ENCODE results near the gene PFKFB4. TPM values are rescaled to one million over a fixed set of nuclear protein-coding genes. Genes with fewer than 3 reads are reported as not detected.

Gene PFKFB4
- total RNA-seq, 2 experiments from 2014 or later, result 90.8 to 94.0 TPM

DNA sequence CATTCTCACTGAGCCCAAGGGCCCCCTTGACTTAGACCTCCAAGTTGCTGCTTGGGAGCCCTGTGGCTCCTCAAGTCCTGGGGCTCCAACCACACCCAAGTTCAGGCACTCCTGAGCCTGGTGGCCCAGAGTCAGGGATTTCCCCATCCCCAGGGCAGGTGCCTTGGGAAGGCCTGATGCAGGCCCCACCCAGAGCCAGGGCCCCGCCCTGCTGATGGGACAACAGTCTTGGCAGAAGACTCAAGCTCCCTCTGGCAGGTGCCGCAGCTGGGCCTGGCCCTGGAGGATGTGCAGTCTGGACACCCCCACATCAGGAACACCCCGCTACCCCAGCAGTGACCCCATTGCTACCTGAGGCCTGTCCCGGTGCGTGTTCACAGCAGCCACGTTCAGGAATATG, 35.0 kb downstream of the PFKFB4 start:
- Mint-ChIP-seq H3K36me3 (ENCODE audit: low read depth) (peaks cover 11% of the 10 kb centered on the region), H3K4me3 (no peak overlapping the region), H3K4me1 (ENCODE audit: low read depth) (peaks cover 23% of the 10 kb centered on the region), H3K27ac (no peak overlapping the region), H3K9me3 (no peaks in the 10 kb centered on the region), H3K27me3 (no peaks in the 10 kb centered on the region)
- no peak for ATAC-seq
- ChIA-PET POLR2A (interaction anchor here (1.5 kb wide), 1 partner anchor 55 kb away, joined by 3 read pairs; no protein-coding TSS in a partner anchor), CTCF (no interaction called here)
- no peak for DNase-seq
- intact Hi-C loops (cut with micrococcal nuclease), result no loop called here
- TF ChIP-seq, protein P1, sequence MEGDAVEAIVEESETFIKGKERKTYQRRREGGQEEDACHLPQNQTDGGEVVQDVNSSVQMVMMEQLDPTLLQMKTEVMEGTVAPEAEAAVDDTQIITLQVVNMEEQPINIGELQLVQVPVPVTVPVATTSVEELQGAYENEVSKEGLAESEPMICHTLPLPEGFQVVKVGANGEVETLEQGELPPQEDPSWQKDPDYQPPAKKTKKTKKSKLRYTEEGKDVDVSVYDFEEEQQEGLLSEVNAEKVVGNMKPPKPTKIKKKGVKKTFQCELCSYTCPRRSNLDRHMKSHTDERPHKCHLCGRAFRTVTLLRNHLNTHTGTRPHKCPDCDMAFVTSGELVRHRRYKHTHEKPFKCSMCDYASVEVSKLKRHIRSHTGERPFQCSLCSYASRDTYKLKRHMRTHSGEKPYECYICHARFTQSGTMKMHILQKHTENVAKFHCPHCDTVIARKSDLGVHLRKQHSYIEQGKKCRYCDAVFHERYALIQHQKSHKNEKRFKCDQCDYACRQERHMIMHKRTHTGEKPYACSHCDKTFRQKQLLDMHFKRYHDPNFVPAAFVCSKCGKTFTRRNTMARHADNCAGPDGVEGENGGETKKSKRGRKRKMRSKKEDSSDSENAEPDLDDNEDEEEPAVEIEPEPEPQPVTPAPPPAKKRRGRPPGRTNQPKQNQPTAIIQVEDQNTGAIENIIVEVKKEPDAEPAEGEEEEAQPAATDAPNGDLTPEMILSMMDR (IDR thresholded peaks at IDR 0.05), result no peak

DNA sequence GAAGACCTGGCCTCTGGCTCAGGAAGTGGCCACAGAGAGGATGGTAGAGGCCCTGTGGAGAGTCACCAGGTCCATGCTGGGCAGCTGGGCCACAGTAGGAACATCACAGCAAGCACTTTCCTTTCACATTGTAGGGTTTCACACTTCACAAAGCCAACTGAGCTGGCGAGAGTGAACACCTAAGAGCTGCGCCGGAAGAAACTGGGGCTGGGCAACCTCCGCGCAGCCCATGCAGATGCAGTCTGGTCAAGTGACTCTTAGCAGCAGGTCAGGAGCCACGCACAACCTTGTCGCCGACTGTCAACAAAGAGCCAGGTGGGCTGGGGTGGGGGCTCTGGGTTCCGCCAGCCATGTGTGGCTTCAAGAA, 37.3 kb downstream of the PFKFB4 start:
- ATAC-seq (no peak), DNase-seq (no peak)
- CTCF ChIA-PET, result interaction anchor here (1.0 to 1.1 kb wide), 2 partner anchors 18 to 83 kb away, joined by 3 to 6 read pairs; no protein-coding TSS in a partner anchor
- H3K9me3 Mint-ChIP-seq, result no peaks in the 10 kb centered on the region
- peaks cover 5% of the 10 kb centered on the region for H3K36me3 Mint-ChIP-seq (ENCODE audit: low read depth)
- intact Hi-C loops (cut with micrococcal nuclease), result no loop called here
- H3K27me3 Mint-ChIP-seq, result no peaks in the 10 kb centered on the region
- peaks cover 44% of the 10 kb centered on the region for H3K4me1 Mint-ChIP-seq (ENCODE audit: low read depth)
- POLR2A ChIA-PET, result interaction anchor here (1.2 kb wide), 1 partner anchor 47 kb away, joined by 5 read pairs; no protein-coding TSS in a partner anchor
- H3K27ac Mint-ChIP-seq, result no peak overlapping the region
- TF ChIP-seq, protein P1 (IDR thresholded peaks at IDR 0.05), result no peak
- H3K4me3 Mint-ChIP-seq, result no peak overlapping the region

DNA sequence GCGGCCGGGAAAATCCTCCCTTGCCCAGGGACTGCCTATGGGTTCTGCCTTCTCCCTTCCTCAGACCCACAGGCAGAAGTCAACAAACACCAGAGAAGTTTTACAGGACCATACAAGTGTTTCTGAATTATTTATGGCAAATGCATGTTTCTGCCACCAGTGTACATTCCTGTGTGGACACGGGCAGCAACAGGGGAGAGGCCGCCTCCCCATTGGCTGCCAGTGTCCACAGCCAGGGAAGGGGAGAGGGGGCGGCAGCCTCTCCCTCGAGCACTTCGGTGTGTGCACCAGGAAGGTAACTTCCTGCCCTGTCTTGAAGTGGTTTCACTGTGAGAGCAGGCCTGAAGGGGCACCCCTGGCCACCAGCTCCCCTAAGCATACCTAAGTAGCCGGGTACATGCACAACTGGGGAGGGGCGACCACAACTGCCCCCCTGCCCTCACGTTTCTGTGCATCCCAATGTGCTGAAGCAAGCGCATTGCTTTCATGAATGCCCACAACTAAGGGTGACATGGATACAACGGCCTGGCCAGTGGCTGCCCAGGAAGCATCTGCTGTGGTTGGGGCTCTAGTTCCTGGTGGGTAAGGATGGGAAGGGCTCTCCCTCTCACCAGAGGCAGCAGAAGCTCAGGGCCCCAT, 37.8 kb downstream of the PFKFB4 start:
- H3K27me3 Mint-ChIP-seq, result no peaks in the 10 kb centered on the region
- POLR2A ChIA-PET, result interaction anchor here (0.6 to 1.2 kb wide), 2 partner anchors 46 to 52 kb away, joined by 3 to 5 read pairs; no protein-coding TSS in a partner anchor
- CTCF ChIA-PET, result interaction anchor here (1.1 kb wide), 1 partner anchor 83 kb away, joined by 6 read pairs; no protein-coding TSS in a partner anchor
- peaks cover 46% of the 10 kb centered on the region for H3K4me1 Mint-ChIP-seq (ENCODE audit: low read depth)
- H3K36me3 Mint-ChIP-seq (ENCODE audit: low read depth), result peaks cover 5% of the 10 kb centered on the region
- peak overlapping the region; percentile 55 for H3K27ac Mint-ChIP-seq
- TF ChIP-seq, protein P1 (IDR thresholded peaks at IDR 0.05), result no peak
- H3K4me3 Mint-ChIP-seq, result no peak overlapping the region
- intact Hi-C loops (cut with micrococcal nuclease), result no loop called here
- ATAC-seq (peak; percentile 35), DNase-seq (no peak)
- H3K9me3 Mint-ChIP-seq, result no peaks in the 10 kb centered on the region

DNA sequence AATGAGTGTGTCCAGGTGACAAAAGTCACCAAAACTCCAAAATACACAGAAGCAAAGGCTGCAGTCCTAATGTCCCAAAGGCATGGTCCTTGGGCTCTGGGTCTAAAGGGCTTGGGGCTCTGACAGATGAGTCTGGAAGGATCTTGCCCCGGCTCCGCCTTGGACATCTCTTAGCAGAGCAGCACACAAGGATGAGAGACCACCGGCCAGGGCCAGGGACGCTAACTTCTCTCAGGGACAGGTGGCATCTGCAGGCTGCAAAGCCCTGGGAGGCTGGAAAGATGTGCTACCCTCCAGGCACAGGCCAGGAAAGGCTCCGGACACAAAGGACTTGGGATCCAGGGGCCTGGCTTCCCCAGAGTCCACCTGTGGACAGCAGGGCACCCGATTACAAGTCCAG, 38.5 kb downstream of the PFKFB4 start:
- CTCF ChIA-PET, result no interaction called here
- Mint-ChIP-seq H3K9me3 (no peaks in the 10 kb centered on the region), H3K27me3 (no peaks in the 10 kb centered on the region), H3K36me3 (ENCODE audit: low read depth) (peaks cover 3% of the 10 kb centered on the region), H3K4me3 (no peak overlapping the region), H3K4me1 (ENCODE audit: low read depth) (peaks cover 47% of the 10 kb centered on the region), H3K27ac (peak overlapping the region; percentile 55)
- intact Hi-C loops (cut with micrococcal nuclease), result no loop called here
- POLR2A ChIA-PET, result no interaction called here
- no peak for DNase-seq
- TF ChIP-seq, protein P1 (IDR thresholded peaks at IDR 0.05), result no peak
- ATAC-seq, result no peak

DNA sequence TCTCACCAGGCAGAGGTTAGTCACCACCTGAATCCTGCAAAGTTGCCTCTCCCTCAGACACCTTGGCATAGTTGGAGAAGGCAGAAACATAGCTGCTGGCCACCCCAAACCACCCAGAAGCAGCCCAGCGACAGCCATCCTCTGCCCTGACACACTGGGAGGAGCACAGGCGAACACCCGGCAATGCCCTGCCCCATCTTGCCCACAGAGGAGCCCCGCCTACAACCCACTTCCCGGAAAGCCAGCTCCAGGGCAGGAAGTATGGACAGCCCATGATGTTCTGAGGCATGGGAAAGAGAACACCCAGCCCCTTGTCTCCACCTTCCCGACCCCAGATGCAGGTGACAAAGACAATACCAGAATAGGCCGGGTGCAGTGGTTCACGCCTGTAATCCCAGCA, 40.0 kb downstream of the PFKFB4 start:
- no peaks in the 10 kb centered on the region for H3K27me3 Mint-ChIP-seq
- no peak overlapping the region for H3K27ac Mint-ChIP-seq
- H3K36me3 Mint-ChIP-seq (ENCODE audit: low read depth), result no peaks in the 10 kb centered on the region
- TF ChIP-seq, protein P1 (IDR thresholded peaks at IDR 0.05), result no peak
- peaks cover 47% of the 10 kb centered on the region for H3K4me1 Mint-ChIP-seq (ENCODE audit: low read depth)
- intact Hi-C loops (cut with micrococcal nuclease), result no loop called here
- H3K4me3 Mint-ChIP-seq, result no peak overlapping the region
- H3K9me3 Mint-ChIP-seq, result no peaks in the 10 kb centered on the region
- CTCF ChIA-PET, result interaction anchor here (0.7 to 1.3 kb wide), 3 partner anchors 33 to 116 kb away, joined by 3 read pairs; partner anchors contain the start of gene PFKFB4
- POLR2A ChIA-PET, result interaction anchor here (0.8 to 1.3 kb wide), 5 partner anchors 13 to 70 kb away, joined by 3 to 4 read pairs (median 4); partner anchors contain the start of gene ATRIP
- DNase-seq (no peak), ATAC-seq (peak; percentile 9)

All from activated CD8-positive, alpha-beta T cell treated with anti-CD3 and anti-CD28 coated beads for 36 hours (primary cell).